Dermis lymphatic vessel endothelial cell (primary cell): ENCODE data around the gene OR52N2. TPM values are rescaled to one million over a fixed set of nuclear protein-coding genes. Genes with fewer than 3 reads are reported as not detected.

ENCODE experiments used
- total RNA-seq: library from RNA; depleted of rRNA; stranded (reverse); fragments of >200 nt; gene quantifications from 2 replicates; pipeline ENCODE4 v1.2.1, GENCODE V29; 2014

Gene OR52N2
- not detected in 2 replicates for total RNA-seq

GRCh38 chr11:5808500-5809121 lies at the start of gene OR52N2:
Gene OR52N2, plus strand, starts transcription at chr11:5808924. Its CDS starts 11,412 bp downstream, at chr11:5820336.

GRCh38 chr11:5783255-5783654 lies 25.5 kb upstream of the OR52N2 start, which contains the start of gene OR52N5:
Gene OR52N5, minus strand, starts transcription at chr11:5783355. Its CDS starts 4,721 bp downstream, at chr11:5778634.

GRCh38 chr11:5791165-5791564 lies 17.6 kb upstream of the OR52N2 start, which contains the start of gene OR52N1:
Gene OR52N1, minus strand, starts transcription at chr11:5791265. Its CDS starts 2,449 bp downstream, at chr11:5788816.

GRCh38 chr11:5841797-5842196 lies 33.1 kb downstream of the OR52N2 start, which contains the start of gene OR52E6:
Gene OR52E6, minus strand, starts transcription at chr11:5841897. Its CDS starts 0 bp downstream, at chr11:5841897.

GRCh38 chr11:5857590-5857989 lies 48.9 kb downstream of the OR52N2 start, which contains the start of gene OR52E8:
Gene OR52E8, minus strand, starts transcription at chr11:5857690. Its CDS starts 0 bp downstream, at chr11:5857690.

Other genes with a start within 250 kb of the OR52N2 start
- gene OR52B6, start 228.0 kb upstream of the OR52N2 start, total RNA-seq: not detected in 2 replicates
- 0.43 and 1.5 TPM in 2 replicates for gene TRIM6, start 212.3 kb upstream of the OR52N2 start, total RNA-seq
- gene TRIM34, start 183.9 kb upstream of the OR52N2 start, total RNA-seq: 8.3 and 12.1 TPM in 2 replicates
- 54.8 and 60.8 TPM in 2 replicates for gene TRIM5, start 123.8 kb upstream of the OR52N2 start, total RNA-seq
- gene TRIM22, start 119.1 kb upstream of the OR52N2 start, total RNA-seq: 30.5 and 46.6 TPM in 2 replicates
- not detected in 2 replicates for gene OR56B1, start 72.5 kb upstream of the OR52N2 start, total RNA-seq
- not detected in 2 replicates for gene OR52N4, start 54.7 kb upstream of the OR52N2 start, total RNA-seq
- gene OR52N5, start 25.6 kb upstream of the OR52N2 start, total RNA-seq: not detected in 2 replicates
- not detected in 2 replicates for gene OR52N1, start 17.7 kb upstream of the OR52N2 start, total RNA-seq
- gene OR52E6, start 33.0 kb downstream of the OR52N2 start, total RNA-seq: not detected in 2 replicates
- gene OR52E8, start 48.8 kb downstream of the OR52N2 start, total RNA-seq: not detected in 2 replicates
- not detected in 2 replicates for gene OR52E4, start 71.7 kb downstream of the OR52N2 start, total RNA-seq
- gene OR52E5, start 84.3 kb downstream of the OR52N2 start, total RNA-seq: not detected in 2 replicates
- gene OR56A3, start 133.3 kb downstream of the OR52N2 start, total RNA-seq: not detected in 2 replicates
- gene OR56A5, start 159.6 kb downstream of the OR52N2 start, total RNA-seq: not detected in 2 replicates
- gene OR52L1, start 178.1 kb downstream of the OR52N2 start, total RNA-seq: not detected in 2 replicates
- gene OR56A4, start 198.0 kb downstream of the OR52N2 start, total RNA-seq: not detected in 2 replicates
- not detected in 2 replicates for gene OR56A1, start 221.8 kb downstream of the OR52N2 start, total RNA-seq